SK-N-MC (cell line): Measurements from ENCODE around the gene UGGT2.

Source experiments
- EZH2 ChIP-seq: fragments of 200-600 bp; sonication (generic); IDR thresholded peaks from one replicate; pipeline ENCODE4 v1.6.1; 2017; ENCODE audit warnings: antibody characterized with exemption
- POLR2AphosphoS5 ChIP-seq: IDR thresholded peaks from 2 replicates; pipeline ENCODE4 v1.6.1; 2012; ENCODE audit warnings: mild to moderate bottlenecking, low read depth, low read length, borderline replicate concordance

DNA sequence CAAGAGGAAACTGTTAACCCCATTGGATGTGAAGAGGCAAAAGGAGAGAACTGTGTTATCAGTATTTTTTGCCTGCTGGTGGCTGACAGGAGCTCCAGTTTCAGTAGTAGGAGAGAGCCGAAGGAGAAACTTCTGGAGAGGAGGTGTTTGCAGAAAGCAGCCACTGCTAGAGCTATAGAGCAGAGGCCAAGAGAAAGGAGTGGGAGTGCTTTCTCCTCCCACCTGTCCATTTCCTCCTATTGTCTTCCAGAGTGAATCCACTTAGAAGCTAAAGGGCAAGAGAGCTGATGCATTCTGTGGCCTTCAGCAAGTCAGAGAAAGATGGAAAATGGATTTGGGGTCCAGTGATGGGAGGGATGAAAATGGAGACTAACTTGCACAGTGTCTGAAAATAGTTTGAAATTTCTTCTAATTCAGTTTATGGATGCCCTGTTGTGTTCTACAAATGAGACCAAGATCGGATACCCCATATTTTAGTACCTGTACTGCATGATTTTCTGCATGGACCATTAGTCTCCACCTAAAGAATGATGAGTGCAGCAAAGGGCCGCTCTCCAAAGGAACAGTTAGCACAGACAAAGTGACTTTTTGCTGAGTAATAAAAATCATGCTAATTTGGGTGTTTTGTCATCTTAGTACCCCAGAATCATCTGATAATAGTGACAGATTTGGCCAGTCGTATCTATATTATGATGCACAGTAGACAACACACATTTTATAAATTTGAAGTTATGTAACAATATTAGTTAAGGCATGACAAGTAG lies 47.4 kb upstream of the UGGT2 start:
- TF ChIP-seq EZH2 (no peak), POLR2AphosphoS5 (no peak)
